HG03442 (cell line): ENCODE data around the gene GPT2.
"Not testable (repeated sequence)": the region's sequence is repeated elsewhere in the genome, so short reads cannot be mapped to it uniquely, and the experiment has no call there.

Experiments used
- ATAC-seq: cut with Tn5 transposase; IDR thresholded peaks from one replicate; pipeline ENCODE4 v1.9.1; 2021; ENCODE audit warnings: mild to moderate bottlenecking, moderate library complexity; ENCODE audit not compliant: unreplicated experiment

Gene GPT2

DNA sequence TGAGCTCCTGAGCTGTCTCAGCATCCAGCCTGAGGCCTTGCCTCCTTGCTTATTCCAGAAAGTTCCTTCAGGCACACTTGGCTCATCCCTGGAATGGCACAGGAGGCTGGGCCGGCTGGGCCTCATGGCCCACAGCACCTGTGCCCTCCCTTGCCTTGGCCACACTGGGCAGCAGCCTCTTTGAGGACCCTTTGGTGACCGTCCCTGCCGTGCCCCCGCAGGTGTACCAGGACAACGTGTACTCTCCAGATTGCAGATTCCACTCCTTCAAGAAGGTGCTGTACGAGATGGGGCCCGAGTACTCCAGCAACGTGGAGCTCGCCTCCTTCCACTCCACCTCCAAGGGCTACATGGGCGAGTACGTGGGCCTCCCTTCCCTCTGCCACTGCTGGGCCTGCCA, 34.2 kb downstream of the GPT2 start:
- no peak for ATAC-seq

DNA sequence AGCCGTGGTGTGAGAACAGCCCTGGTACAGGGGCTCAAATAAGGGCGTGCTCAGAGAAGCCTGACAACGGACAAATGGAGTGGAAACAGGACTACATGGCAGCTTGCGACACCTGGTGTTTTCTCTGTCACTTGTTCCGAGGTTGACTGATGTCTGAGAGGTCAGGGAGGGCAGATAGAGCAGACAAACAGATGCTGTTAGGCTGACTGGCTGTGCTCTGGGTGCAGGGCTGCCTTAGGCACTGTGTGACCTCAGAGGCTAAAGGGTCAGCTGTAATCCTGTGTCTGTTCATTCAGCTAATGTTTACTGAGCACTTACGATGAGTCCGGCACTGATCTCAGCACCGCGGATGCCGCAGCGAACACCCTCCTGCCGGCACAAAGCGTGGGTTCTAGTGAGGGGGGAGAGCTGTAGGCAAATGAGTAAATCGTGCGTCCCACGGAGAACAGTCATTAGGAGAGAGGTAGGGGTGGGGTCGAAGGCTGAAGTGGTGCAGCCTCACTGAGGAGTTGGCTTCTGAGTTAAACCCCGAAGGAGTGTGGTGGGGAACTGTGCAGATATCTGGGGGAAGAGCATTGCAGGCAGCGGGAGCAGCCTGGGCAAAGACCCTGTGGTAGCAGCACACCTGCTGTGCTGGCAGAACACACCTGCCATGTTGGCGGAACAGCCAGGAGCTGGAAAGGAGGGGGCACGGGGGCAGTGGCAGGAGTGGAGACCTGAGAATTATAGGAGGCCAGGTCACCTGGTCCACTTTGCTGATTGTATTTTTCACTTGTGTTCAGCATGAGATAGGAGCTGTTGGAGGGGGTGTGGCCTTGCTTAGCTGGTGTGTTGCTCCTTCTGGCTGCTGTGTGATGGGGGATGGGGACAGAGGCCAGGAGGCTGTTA, 35.0 kb downstream of the GPT2 start:
- peak; percentile 88 for ATAC-seq

DNA sequence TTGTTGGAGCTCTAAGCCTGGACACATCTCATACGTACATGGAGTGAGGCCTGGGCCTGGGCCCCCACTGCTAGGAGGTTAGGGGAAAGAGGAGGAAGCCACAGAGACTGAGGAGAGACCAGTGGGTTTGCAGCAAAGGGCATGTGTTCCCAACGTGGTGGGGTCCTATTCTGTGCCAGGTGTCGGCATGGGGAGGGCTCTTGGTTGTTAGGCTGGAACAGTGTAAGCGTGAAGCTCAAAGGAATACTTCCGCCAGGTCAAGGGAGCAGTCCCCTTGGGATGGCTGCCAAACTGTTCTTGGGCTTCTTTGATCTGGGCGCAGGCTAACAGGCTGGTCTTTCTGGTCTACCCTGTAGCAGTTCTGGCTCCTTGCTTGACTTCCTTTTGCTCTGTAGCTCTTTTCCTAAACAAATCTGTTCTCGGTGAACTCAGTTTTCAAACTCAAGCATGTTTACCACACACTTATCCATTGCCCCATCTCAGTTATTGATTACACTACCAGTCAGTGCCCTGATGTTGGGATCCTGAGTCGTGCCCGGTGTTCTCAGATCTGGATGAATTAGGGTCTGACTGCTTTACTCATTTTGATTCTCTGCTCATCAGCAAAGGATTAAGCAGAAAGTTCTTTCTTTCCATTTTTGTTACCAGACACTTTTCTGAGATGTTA, 36.4 kb downstream of the GPT2 start:
- ATAC-seq: no peak

DNA sequence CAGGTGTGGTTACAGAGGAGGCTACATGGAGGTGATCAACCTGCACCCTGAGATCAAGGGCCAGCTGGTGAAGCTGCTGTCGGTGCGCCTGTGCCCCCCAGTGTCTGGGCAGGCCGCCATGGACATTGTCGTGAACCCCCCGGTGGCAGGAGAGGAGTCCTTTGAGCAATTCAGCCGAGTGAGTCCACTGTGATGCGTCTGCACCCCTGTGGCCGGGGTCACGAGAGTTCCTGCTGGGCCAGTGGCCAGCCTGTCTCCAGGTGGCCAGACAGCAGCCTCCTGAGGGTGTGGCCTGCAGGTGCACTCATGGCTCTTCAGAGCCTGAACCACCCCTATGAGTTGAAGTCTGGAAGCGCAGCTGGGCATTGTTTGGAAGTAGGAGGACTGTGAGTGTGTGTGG, 38.1 kb downstream of the GPT2 start:
- ATAC-seq: no peak

DNA sequence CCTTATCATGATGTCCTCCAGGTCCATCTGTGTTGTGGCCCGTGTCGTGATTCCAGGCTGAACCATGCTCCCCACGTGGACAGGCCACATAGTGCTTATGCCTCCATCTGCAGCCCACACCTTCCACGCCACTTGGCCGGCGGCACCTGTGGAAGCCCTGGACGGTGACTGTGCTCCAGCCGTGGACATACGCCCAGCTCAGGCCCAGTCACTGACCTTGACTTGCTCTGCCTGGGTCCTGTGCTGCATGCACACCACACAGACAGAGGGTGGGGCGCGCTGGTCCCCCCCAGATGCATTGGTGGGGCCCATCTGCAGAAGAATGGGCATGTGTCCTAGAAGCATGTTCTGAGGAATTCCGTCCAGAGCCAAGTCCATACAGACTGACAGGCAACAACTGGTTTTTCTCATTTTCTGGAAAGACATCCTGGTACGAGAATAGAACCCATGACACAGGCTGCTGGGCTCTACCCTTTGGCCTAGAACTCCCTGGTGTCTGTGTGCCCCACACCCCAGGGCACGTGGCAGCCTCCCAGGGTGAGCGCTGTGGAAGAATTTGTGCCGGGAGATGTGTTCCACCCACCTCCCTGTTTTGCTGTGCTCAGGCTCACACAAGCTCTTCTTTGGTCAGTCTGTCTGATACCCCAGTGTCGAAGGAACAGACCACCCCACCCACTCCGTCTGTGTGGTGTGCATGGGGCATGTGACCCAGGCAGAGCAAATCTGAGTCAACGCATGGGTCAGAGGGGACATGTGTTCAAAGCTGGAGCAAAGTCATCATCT, 39.5 kb downstream of the GPT2 start:
- ATAC-seq: no peak

DNA sequence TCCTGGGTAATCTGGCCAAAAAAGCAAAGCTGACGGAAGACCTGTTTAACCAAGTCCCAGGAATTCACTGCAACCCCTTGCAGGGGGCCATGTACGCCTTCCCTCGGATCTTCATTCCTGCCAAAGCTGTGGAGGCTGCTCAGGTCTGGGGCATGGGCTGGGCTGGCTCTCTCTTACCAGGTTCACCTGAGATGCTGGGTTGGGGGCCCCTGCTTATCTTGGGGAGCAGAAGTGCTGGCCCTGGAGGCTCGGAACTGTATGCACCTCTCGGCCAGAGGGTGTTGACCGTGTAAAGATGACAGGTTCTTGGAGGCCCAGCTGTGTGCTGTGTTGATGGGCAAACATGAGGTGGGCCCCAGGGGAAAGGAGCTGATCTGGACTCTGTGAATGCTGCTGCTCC, 40.2 kb downstream of the GPT2 start:
- no peak for ATAC-seq

DNA sequence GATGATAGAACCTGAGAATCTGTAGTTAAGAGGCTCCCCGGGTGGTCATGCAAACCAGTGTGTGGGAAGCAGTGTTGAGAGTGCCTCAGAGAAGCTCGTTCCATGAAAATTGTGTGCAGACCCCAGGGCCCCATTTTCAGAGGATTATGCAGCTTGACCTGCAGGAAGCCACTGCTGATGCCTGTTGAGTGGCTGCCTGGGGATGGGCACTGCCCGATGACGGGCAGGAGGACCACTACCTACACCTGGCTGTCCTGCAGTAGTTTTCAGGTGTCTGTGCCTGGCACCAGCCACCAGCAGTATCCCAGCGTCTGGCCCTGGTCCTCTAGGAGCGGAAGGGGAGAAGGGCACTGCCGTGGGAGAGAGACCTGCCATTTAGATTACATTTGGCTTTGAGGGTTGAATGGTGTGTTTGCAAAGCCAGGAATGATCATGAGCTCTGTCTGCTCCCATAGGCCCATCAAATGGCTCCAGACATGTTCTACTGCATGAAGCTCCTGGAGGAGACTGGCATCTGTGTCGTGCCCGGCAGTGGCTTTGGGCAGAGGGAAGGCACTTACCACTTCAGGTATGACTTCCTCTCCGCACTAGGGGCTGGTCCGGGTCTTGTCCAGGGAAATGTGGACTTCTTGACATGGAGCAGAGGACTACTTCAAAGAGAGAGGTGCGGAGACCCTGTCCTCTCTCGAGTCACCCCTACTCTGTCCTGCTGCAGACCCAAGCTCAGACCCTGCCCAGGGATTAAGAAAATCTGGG, 42.5 kb downstream of the GPT2 start:
- ATAC-seq: no peak

DNA sequence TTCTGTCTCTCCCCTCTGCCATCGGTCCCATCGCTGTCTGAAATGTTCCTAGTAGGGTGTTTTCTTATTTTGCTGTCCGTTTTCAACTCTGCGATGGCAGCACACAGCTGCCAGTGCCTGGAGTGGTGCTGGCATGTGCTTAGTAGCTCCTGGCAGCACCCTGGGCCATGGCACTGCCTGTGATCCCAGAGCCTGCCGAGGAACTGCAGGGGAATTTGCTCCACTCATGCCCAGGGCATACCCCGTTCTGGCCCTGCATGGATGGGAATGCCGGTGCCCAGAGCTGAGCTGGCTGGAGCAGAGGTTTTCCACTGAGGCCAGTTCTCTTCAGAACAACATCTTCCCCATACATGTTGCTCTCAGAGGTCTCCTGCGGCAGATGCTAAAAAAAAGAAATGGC, 43.1 kb downstream of the GPT2 start:
- no peak for ATAC-seq

DNA sequence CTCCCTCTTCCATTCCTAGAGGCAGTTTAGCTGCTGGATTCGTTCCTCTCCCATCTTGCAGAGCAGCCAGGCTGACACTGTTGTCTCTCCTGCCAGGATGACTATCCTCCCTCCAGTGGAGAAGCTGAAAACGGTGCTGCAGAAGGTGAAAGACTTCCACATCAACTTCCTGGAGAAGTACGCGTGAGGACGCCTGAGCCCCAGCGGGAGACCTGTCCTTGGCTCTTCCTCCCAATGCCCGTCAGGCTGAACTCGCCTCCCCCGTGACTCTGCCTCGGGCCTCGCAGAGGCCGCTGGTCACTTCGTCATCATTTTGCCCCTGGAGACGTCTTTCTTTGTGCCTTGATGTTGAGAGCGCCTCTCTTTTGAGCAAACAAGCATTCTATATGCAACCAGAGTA, 44.6 kb downstream of the GPT2 start:
- ATAC-seq: no peak

DNA sequence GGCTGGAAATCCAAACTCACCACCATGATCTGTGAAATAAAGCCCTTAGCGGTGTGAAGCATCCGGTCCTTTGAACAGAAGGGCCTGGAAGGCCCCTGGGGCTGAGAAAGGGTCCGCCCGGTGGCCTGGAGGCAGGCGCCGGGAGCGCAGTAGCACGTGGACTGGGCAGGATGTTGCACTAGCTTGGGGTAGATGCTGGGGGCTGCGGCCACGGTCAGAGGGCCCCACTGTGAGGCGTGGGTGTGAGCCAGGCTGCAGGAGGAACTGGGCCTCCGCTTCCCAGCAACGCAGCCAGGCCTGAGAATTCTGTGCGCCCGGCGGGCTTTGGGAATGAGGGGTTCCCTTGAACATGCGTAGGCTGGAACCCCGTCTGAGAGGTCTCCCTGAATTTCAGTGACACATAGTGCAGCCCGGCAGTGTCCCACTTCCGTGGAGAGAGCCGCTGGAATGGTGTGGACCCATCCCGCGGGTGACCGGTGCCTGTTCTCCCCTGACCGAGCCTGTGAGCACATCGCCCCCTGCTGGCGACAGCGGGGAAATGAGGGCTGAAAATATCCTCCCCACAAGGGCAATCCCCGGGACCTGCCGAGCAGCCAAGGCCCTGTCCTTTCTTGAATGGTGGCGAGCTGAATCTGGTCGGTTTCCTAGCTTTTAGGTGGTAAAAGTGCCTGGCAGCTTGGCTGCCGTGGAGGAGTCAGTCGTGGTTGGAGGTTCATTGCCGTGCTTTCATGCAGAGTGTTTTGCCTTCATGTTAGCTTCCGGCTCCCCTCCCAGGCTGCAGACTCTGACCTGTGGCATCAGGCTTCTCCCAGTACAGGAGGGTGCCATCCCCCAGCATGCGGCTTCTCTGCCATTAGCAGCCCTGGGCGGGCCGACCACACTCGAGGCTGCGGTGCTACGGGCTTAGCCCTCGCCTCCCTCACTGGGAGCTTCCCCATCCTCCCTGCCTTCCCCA, 45.5 kb downstream of the GPT2 start:
- ATAC-seq: peak; percentile 76

DNA sequence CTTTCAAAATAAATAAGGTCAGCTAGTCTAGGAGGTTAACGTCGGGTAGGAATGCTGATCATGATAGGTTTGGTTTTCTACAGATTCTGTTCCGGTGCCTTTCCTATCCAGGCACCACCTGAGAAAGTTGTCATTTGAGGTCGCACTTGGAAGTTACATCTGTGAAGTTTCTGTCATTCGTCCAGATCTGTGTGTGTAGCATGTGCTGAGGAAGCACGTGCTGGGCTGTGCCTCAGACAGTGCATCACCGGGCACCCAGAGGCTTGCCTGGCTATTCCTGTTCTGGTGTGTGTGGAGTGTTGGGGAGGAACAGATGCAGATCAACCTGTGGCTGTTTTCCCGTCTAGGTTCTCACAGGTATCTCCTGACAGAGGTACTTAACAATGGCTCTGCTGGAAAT, 46.7 kb downstream of the GPT2 start:
- ATAC-seq: no peak

DNA sequence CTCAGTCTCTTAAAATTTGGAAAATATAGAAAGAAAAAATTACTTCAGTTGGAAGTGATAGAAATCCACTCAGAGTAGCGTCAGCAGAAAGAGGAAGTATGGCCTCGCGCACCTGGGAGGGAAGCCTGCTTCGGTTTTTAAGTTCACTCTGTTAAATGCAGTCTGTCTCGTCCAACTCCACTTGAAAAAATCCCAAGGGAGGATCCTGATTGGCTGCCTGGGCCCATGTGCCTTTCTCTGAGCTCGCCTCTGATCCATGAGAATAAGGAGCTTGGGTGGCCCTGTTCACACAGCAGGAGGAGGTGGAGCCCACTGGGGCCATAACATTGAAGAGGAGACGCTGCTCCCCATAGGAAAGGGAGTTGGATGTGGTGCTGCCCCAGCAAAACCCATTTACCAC, 48.6 kb downstream of the GPT2 start:
- ATAC-seq: no peak

DNA sequence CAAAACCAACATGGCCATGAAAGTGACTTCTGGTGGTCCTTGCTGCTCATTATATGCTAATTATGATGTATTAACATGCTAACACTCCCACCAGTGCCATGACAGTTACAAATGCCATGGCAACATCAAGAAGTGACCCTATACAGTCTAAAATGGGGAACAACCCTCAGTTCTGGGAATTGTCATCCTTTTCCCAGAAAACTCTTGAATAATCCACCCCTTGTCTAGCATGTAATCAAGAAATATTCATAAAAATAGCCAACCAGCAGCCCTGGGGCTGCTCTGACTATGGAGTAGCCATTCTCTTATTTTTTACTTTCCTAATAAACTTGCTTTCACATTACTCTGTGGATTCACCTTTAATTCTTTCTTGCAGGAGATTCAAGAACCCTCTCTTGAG, 53.4 kb downstream of the GPT2 start:
- ATAC-seq: no peak

DNA sequence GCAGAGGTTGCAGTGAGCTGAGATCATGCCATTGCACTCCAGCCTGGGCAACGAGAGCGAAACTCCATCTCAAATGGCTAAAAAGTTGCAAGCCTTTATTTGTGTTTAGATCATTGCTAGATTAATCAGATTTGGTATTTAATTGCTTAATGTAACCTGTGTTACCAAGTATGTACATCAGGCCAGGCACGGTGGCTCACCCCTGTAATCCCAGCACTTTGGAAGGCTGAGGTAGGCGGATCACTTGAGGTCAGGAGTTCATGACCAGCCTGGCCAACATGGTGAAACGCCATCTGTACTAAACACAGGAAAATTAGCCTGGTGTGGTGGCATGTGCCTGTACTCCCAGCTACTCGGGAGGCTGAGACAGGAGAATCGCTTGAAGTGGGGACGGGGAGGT, 60.6 kb downstream of the GPT2 start:
- ATAC-seq: not testable (repeated sequence)

DNA sequence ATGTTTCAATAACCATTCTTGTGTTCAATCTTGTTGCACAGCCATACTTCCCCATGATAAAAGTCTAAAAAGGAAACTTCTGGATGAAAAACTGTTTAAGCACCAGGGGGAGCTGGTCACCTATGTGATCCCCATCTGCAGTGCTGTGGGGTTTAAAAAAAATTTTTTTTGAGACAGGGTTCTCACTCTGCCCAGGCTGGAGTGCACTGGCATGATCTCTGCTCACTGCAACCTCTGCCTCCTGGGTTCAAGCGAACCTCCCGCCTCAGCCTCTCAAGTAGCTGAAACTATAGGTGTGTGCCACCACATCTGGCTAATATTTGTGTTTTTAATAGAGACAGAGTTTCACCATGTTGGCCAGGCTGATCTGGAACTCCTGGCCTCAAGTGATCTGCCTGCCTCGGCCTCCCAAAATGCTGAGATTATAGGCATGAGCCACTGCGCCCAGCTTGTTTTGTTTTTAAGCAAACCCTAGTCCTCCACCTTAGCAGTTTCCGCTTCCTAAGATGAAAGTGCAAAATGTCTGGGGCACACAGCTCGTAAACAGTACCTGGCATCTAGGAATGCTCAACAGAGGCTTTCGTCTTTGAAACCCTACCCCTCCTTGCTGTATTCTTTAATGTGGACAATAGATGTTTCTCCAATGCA, 63.9 kb downstream of the GPT2 start:
- ATAC-seq: peak; percentile 68

DNA sequence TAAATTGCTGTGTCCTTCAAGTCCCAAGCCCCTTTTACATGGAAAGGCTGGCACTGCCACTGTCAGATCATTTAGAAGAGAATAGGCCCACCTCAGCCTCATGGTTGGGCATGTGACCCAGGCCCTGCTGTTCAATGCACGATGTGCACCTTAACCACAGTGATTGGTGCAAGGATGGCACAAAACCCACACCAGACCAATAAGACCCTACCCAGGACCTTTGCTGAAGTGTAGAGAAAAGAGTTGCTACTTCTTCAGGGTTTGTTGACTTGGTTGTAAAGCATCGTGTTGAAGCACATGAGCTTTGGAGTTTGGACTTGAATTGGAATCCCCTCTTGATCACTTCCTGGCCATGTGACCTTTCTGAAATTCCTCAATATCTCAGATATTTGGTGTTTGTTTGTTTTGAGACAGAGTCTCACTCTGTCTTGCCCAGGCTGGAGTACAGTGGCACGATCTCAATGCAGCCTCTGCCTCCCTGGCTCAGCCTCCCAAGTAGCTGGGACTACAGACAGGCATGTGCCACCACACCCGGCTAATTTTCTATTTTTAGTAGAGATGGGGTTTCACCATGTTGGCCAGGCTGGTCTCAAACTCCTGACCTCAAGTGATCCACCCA, 64.5 kb downstream of the GPT2 start:
- no peak for ATAC-seq

DNA sequence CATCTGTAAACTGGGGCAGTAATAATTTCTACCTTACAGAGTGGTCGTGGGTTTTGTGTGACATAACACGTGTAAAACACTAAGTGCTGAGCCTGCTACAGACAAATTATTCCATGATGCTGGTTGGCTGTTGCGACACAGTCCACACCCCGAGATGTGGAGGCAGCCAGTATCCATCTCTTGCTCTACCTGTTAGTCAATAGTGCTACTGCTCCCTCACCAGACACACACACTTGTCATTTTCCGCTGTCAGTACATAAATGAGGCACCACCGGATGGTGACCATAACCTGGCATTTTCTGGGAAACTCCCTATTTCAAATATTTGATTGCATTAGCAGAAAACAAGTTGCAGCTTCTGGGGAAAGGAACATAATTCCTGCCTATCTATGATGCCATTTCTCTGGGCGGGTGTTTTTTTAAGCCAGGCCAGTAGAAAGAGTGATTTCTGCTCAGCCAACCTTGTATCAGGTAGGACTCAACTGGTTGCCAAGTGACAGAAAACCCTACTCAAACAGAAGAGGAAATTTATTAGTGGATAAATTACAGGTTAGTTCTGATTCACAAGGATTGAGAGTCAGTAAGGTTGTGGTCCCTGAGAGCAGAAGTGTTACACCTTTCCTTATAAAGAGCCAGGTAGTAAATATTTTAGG, 65.2 kb downstream of the GPT2 start:
- peak; percentile 66 for ATAC-seq

DNA sequence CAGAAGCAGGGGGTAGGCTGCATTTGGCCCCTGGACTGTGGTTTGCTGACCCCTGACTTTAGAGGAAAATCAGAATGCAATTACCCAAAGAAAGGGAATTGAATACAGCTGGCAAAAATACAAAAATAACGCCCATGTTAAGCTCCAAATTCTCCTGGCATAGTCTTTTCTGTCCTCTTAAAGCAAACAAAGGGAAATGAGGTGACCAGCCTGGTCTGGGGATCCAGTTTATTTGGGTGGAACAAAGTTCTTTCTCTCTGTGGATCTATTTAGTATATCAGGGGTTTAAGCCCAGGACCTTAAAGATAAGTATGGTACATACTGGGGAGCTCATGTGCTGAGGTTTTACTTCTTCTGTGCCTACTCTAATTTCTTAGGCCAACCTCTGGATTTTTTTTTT, 65.8 kb downstream of the GPT2 start:
- ATAC-seq: no peak
